ENCODE results near the gene SCMH1.

The SCMH1 gene

DNA sequence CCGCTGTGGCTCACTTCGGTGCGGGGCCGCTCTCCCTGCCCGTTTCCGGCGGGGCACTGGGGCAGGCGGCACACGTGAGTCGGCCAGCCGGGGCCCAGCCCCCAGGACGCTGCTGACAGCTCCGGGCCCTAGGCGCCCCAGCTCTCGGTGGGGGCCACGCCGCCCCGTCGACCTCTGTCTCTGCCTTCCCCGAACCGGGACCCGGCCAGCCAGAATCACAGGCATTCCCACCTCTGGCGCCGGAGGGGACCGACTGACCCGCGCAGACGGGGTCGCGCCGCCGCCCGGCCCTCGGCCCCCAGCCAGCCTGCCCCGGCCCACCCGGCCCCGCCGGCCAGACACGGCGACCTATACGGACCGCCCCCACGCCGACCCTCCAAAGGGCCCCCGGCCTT, 755 bp downstream of the SCMH1 start:
- no peaks in the 10 kb centered on the region for H3K9me3 ChIP-seq (ENCODE audit: severe bottlenecking)
- TF ChIP-seq, protein P1, sequence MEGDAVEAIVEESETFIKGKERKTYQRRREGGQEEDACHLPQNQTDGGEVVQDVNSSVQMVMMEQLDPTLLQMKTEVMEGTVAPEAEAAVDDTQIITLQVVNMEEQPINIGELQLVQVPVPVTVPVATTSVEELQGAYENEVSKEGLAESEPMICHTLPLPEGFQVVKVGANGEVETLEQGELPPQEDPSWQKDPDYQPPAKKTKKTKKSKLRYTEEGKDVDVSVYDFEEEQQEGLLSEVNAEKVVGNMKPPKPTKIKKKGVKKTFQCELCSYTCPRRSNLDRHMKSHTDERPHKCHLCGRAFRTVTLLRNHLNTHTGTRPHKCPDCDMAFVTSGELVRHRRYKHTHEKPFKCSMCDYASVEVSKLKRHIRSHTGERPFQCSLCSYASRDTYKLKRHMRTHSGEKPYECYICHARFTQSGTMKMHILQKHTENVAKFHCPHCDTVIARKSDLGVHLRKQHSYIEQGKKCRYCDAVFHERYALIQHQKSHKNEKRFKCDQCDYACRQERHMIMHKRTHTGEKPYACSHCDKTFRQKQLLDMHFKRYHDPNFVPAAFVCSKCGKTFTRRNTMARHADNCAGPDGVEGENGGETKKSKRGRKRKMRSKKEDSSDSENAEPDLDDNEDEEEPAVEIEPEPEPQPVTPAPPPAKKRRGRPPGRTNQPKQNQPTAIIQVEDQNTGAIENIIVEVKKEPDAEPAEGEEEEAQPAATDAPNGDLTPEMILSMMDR (IDR thresholded peaks at IDR 0.05; ENCODE audit: poor library complexity, severe bottlenecking), result no peak
- H3K4me3 ChIP-seq (ENCODE audit: severe bottlenecking), result peak overlapping the region; percentile 58
- H3K27me3 ChIP-seq (ENCODE audit: insufficient read depth, poor library complexity, severe bottlenecking), result no peaks in the 10 kb centered on the region
- peak; percentile 51; the same call in 2 of the 3 replicates for ATAC-seq (ENCODE audit: low read depth)
- H3K27ac ChIP-seq (ENCODE audit: poor library complexity, severe bottlenecking), result peak overlapping the region; percentile 89
- DNase-seq (ENCODE audit: low spot score), result no peak
- peaks cover 20% of the 10 kb centered on the region for H3K4me1 ChIP-seq (ENCODE audit: insufficient read depth, poor library complexity, severe bottlenecking)
- H3K36me3 ChIP-seq (ENCODE audit: low read depth), result no peaks in the 10 kb centered on the region

DNA sequence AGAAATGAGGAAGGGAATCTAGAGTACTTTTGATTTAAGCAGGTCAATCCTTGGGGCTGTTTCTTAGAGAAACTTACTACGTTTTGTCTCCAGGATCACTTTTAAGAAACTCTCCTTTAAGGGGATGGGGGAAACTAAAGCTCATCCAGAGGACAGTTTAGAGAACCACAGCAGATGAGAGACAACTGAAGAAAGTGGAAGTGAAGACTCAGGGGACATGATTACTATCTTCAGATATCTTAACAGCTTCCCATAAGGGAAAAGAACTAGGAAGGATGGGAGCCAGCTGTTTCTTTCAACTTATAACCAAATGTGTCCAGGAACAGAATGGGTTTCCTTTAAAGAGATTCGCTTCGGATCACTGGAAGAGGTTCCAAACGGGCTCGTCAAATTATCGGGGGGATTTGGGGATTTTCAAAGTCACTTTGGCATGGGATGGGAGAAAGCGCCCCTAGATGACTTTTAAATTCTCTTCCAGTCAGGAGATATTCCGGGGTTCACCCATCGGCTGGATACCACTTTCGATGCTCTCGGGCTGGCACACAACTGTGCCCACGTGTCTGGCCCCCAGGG, 1.2 kb downstream of the SCMH1 start:
- H3K27ac ChIP-seq (ENCODE audit: poor library complexity, severe bottlenecking), result peak overlapping the region; percentile 89
- peaks cover 20% of the 10 kb centered on the region for H3K4me1 ChIP-seq (ENCODE audit: insufficient read depth, poor library complexity, severe bottlenecking)
- ATAC-seq (ENCODE audit: low read depth) (no peak), DNase-seq (ENCODE audit: low spot score) (no peak)
- TF ChIP-seq, protein P1 (IDR thresholded peaks at IDR 0.05; ENCODE audit: poor library complexity, severe bottlenecking), result no peak
- H3K27me3 ChIP-seq (ENCODE audit: insufficient read depth, poor library complexity, severe bottlenecking), result no peaks in the 10 kb centered on the region
- peak overlapping the region; percentile 58 for H3K4me3 ChIP-seq (ENCODE audit: severe bottlenecking)
- no peaks in the 10 kb centered on the region for H3K9me3 ChIP-seq (ENCODE audit: severe bottlenecking)
- H3K36me3 ChIP-seq (ENCODE audit: low read depth), result no peaks in the 10 kb centered on the region

DNA sequence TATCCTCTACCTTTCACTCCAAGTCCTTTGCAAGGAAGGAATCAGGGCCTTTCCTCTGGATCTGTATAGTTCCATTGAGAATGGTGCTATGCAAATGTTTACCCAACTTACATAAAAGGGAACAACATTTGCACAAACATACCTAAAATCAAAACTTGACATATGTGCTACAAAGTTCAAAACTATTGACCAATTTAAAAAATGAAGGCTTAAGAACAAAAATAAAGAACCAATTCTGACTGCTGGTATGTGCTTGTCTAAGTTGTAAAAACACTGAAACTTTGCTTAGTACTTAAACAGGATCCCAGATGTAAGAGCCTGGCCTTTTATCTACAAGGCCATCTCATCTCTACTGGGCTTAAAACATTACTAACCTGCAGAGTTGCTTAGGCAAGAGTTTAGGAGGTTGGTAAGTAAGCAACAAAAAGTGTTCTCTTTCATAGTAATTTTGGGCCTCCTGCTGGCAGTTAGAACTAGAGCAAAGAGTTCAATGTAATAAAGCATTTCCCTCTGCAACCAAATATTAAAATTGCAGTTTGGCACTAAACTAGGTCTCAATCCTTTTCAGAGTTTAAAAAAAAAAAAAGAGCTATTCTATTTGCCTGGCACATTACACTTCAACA, 2.0 kb downstream of the SCMH1 start:
- Histone ChIP-seq H3K4me3 (ENCODE audit: severe bottlenecking) (no peak overlapping the region), H3K9me3 (ENCODE audit: severe bottlenecking) (no peaks in the 10 kb centered on the region), H3K4me1 (ENCODE audit: insufficient read depth, poor library complexity, severe bottlenecking) (peaks cover 20% of the 10 kb centered on the region), H3K36me3 (ENCODE audit: low read depth) (no peaks in the 10 kb centered on the region), H3K27ac (ENCODE audit: poor library complexity, severe bottlenecking) (peak overlapping the region; percentile 89), H3K27me3 (ENCODE audit: insufficient read depth, poor library complexity, severe bottlenecking) (no peaks in the 10 kb centered on the region)
- TF ChIP-seq, protein P1 (IDR thresholded peaks at IDR 0.05; ENCODE audit: poor library complexity, severe bottlenecking), result peak; percentile 52
- DNase-seq (ENCODE audit: low spot score), result no peak
- peak; percentile 30; the same call in 2 of the 3 replicates for ATAC-seq (ENCODE audit: low read depth)

DNA sequence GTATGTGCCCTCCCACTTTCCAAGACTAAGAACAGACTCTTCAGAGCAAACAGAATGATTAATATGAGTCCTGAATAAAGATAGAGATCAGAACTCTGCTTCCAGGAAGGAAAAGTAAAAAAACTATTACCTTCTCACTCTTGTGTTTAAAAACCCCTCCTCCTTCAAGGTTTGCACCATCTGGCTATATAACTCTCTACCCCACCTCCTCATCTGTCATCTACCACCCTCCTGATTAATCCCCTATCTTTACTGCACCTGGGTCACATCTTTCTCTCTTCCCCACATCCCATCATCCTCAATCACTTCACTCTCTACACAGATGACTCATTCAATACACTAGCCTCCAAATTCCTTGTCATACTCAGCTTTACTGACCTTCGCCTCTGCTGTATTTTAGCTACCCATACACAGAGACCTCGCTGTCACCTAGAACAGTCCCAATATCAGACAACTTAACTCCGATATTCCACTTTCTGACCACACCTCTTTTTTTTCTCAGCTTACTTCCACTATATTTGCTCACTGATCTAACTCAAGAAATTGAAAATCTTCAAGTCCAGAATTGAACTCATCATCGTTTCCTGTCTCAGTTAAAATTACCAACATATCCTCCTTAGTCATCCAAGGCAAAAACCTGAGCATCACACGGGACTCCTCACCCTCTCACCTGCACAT, 3.7 kb downstream of the SCMH1 start:
- ATAC-seq (ENCODE audit: low read depth) (peak; percentile 56), DNase-seq (ENCODE audit: low spot score) (no peak)
- H3K4me3 ChIP-seq (ENCODE audit: severe bottlenecking), result no peak overlapping the region
- peaks cover 20% of the 10 kb centered on the region for H3K4me1 ChIP-seq (ENCODE audit: insufficient read depth, poor library complexity, severe bottlenecking)
- H3K27ac ChIP-seq (ENCODE audit: poor library complexity, severe bottlenecking), result peak overlapping the region; percentile 44
- H3K27me3 ChIP-seq (ENCODE audit: insufficient read depth, poor library complexity, severe bottlenecking), result no peaks in the 10 kb centered on the region
- no peaks in the 10 kb centered on the region for H3K9me3 ChIP-seq (ENCODE audit: severe bottlenecking)
- TF ChIP-seq, protein P1 (IDR thresholded peaks at IDR 0.05; ENCODE audit: poor library complexity, severe bottlenecking), result no peak
- no peaks in the 10 kb centered on the region; the same call in 1 of the 2 replicates for H3K36me3 ChIP-seq (ENCODE audit: low read depth)

Measured in RWPE2 (cell line).